GM12878 (cell line): ENCODE results near the gene CCDC51. TPM values are rescaled to one million over a fixed set of nuclear protein-coding genes. Genes with fewer than 3 reads are reported as not detected.
A peak's percentile ranks its signal among the peaks of the same experiment; 100 is the strongest.

Source experiments
- ATF2 ChIP-seq: IDR thresholded peaks from 2 replicates; pipeline ENCODE4 v1.6.1; 2012; ENCODE audit warnings: low read length, inconsistent platforms
- CBX3 ChIP-seq: fragments of 200-600 bp; sonication (generic); IDR thresholded peaks from 2 replicates; pipeline ENCODE4 v1.6.1; 2016; ENCODE audit warnings: low read depth, borderline replicate concordance
- CEBPB ChIP-seq, 2 experiments: fragments of 150-350 bp in 1 of 2; IDR thresholded peaks; 2 replicates each; pipeline ENCODE4 v1.6.1; 2012 to 2014; ENCODE audit warnings: low read depth in 2 of 2, low read length in 2 of 2, borderline replicate concordance in 1 of 2, inconsistent platforms in 1 of 2
- CEBPZ ChIP-seq: fragments of 150-350 bp; IDR thresholded peaks from 2 replicates; pipeline ENCODE4 v1.6.1; 2016; ENCODE audit warnings: low read depth, low read length
- DPF2 ChIP-seq: fragments of 450-650 bp; IDR thresholded peaks from 2 replicates; pipeline ENCODE4 v1.6.1; 2017; ENCODE audit warnings: mild to moderate bottlenecking
- EGR1 ChIP-seq, 2 experiments: IDR thresholded peaks; 1 replicate in 1 of 2; 2 replicates in 1 of 2; pipeline ENCODE4 v1.6.1; 2011 to 2012; ENCODE audit warnings: low read depth in 2 of 2, low read length in 2 of 2, borderline replicate concordance in 1 of 2, mild to moderate bottlenecking in 1 of 2, moderate library complexity in 1 of 2
- EZH2 ChIP-seq: IDR thresholded peaks from 2 replicates; pipeline ENCODE4 v1.6.1; 2012; ENCODE audit warnings: low read depth, mild to moderate bottlenecking, control low read depth, inconsistent platforms, low read length, borderline replicate concordance; ENCODE audit not compliant: control insufficient read depth
- HCFC1 ChIP-seq: fragments of 150-350 bp; IDR thresholded peaks from 2 replicates; pipeline ENCODE4 v1.6.1; 2014; ENCODE audit warnings: low read length
- HDGF ChIP-seq: fragments of 450-650 bp; IDR thresholded peaks from 2 replicates; pipeline ENCODE4 v1.6.1; 2016; ENCODE audit warnings: antibody characterized with exemption
- MEF2A ChIP-seq: IDR thresholded peaks from 2 replicates; pipeline ENCODE4 v1.6.1; 2011; ENCODE audit warnings: low read depth, mild to moderate bottlenecking, low read length, moderate library complexity; ENCODE audit not compliant: insufficient read depth
- MEF2B ChIP-seq: fragments of 450-650 bp; IDR thresholded peaks from 2 replicates; pipeline ENCODE4 v1.6.1; 2018; ENCODE audit warnings: mild to moderate bottlenecking, moderate library complexity; ENCODE audit not compliant: partially characterized antibody, poor library complexity, severe bottlenecking
- NFXL1 ChIP-seq: fragments of 450-650 bp; IDR thresholded peaks from 2 replicates; pipeline ENCODE4 v1.6.1; 2017; ENCODE audit warnings: antibody characterized with exemption, mild to moderate bottlenecking, borderline replicate concordance
- NR2C1 ChIP-seq: fragments of 450-650 bp; IDR thresholded peaks from 2 replicates; pipeline ENCODE4 v1.6.1; 2017; ENCODE audit warnings: antibody characterized with exemption, mild to moderate bottlenecking, moderate library complexity
- NR2F1 ChIP-seq: fragments of 450-650 bp; conservative IDR thresholded peaks from 2 replicates; pipeline ENCODE4 v1.6.1; 2017; ENCODE audit warnings: mild to moderate bottlenecking
- PAX5 ChIP-seq: IDR thresholded peaks from 2 replicates; pipeline ENCODE4 v1.6.1; 2011; ENCODE audit warnings: low read depth, low read length, borderline replicate concordance
- POLR2A ChIP-seq: IDR thresholded peaks from 2 replicates; pipeline ENCODE4 v1.6.1; 2011; ENCODE audit warnings: low read depth, mild to moderate bottlenecking, low read length
- RCOR1 ChIP-seq: conservative IDR thresholded peaks from 2 replicates; pipeline ENCODE4 v1.6.1; 2012; ENCODE audit warnings: low read depth, low read length, improper control_type of control experiment
- RELB ChIP-seq: fragments of 450-650 bp; IDR thresholded peaks from 2 replicates; pipeline ENCODE4 v1.6.1; 2017; ENCODE audit warnings: low read depth, mild to moderate bottlenecking, moderate library complexity
- RUNX3 ChIP-seq: IDR thresholded peaks from 2 replicates; pipeline ENCODE4 v1.6.1; 2012; ENCODE audit warnings: low read length, inconsistent platforms
- SMAD5 ChIP-seq: IDR thresholded peaks from 2 replicates; pipeline ENCODE4 v1.6.1; 2016; ENCODE audit warnings: antibody characterized with exemption, low read depth
- SREBF1 ChIP-seq: IDR thresholded peaks from 2 replicates; pipeline ENCODE4 v1.6.1; 2012; ENCODE audit warnings: mild to moderate bottlenecking, low read length
- SUZ12 ChIP-seq: fragments of 200-600 bp; sonication (generic); IDR thresholded peaks from one replicate; pipeline ENCODE4 v1.6.1; 2018; ENCODE audit warnings: antibody characterized with exemption, mild to moderate bottlenecking; ENCODE audit not compliant: unreplicated experiment
- TARDBP ChIP-seq: IDR thresholded peaks from 2 replicates; pipeline ENCODE4 v1.6.1; 2016; ENCODE audit warnings: borderline replicate concordance
- USF1 ChIP-seq: IDR thresholded peaks from 2 replicates; pipeline ENCODE4 v1.6.1; 2011; ENCODE audit warnings: borderline replicate concordance, low read depth, mild to moderate bottlenecking, moderate library complexity, mixed read lengths, low read length; ENCODE audit not compliant: insufficient read depth; ENCODE audit errors: extremely low read length
- polyA plus RNA-seq, 11 experiments: library from polyadenylated mRNA; depleted of rRNA in 4 of 11; unstranded in 6 of 11; stranded (reverse) in 5 of 11; fragments of >200 nt; fragmentation: Nextera tagmentation in 4 of 11; fragmentation: Illumina TruSeq in 1 of 11; extraction: Ambion mirVana in 4 of 11; extraction: Trizol in 1 of 11; gene quantifications; 1 replicate in 1 of 11; 2 replicates in 10 of 11; pipeline versions ENCODE4 v1.2.1 to v1.2.3, GENCODE V29; 2011 to 2016; ENCODE audit warnings: inconsistent platforms in 2 of 11, missing spikeins in 2 of 11, low read depth in 1 of 11
- total RNA-seq, 4 experiments: library from RNA; depleted of rRNA in 3 of 4; stranded (reverse); fragments of >200 nt in 3 of 4; fragmentation: Illumina TruSeq in 1 of 4; extraction: Trizol in 1 of 4; gene quantifications; 2 replicates each; pipeline versions ENCODE4 v1.2.1 to v1.2.3, GENCODE V29; 2013 to 2021

CCDC51 gene
- total and polyA plus RNA-seq, 10 of the 15 experiments (the other 5 are each of a cell fraction or from before 2014, with no cell fraction given), result 10.6 to 54.9 (median 28.5) TPM

GRCh38 chr3:48465531-48466378, 25.8 kb upstream of the CCDC51 start (continued):
- no peak for TF ChIP-seq CEBPZ
- peak; percentile 94 for TF ChIP-seq SMAD5
- TF ChIP-seq CEBPB (IDR thresholded peaks at IDR 0.05; ENCODE audit: borderline replicate concordance in 1 of 2, low read depth in 2 of 2, low read length in 2 of 2), result no peak
- TF ChIP-seq PAX5, result peak; percentile 40; the same call in 1 of the 2 replicates
- no peak for TF ChIP-seq TARDBP
- peak; percentile 98 for TF ChIP-seq POLR2A
- TF ChIP-seq DPF2, result peak; percentile 94
- no peak for TF ChIP-seq MEF2A
- TF ChIP-seq RUNX3, result no peak; the same call in none of the 2 replicates
- no peak for TF ChIP-seq NFXL1
- TF ChIP-seq CBX3, result no peak
- TF ChIP-seq EGR1 (IDR thresholded peaks at IDR 0.05; ENCODE audit: borderline replicate concordance in 1 of 2, low read depth in 2 of 2, low read length in 2 of 2), result peak in 1 of 2 experiments; percentile 79; a peak in 2 of 3 replicates
- no peak for TF ChIP-seq ATF2
- peak; percentile 98 for TF ChIP-seq HDGF
- peak; percentile 95 for TF ChIP-seq MEF2B
- no peak for TF ChIP-seq SREBF1
- TF ChIP-seq HCFC1, result no peak; the same call in 1 of the 2 replicates
- no peak for TF ChIP-seq SUZ12
- no peak for TF ChIP-seq EZH2
- no peak for TF ChIP-seq NR2F1
- TF ChIP-seq RCOR1, result no peak
- no peak for TF ChIP-seq NR2C1
- peak; percentile 93 for TF ChIP-seq USF1
- TF ChIP-seq RELB, result peak; percentile 56; the same call in 1 of the 2 replicates
